ENCODE measurements around the gene PLIN3.
"Not testable (repeated sequence)": the region's sequence is repeated elsewhere in the genome, so short reads cannot be mapped to it uniquely, and the experiment has no call there.

DNA sequence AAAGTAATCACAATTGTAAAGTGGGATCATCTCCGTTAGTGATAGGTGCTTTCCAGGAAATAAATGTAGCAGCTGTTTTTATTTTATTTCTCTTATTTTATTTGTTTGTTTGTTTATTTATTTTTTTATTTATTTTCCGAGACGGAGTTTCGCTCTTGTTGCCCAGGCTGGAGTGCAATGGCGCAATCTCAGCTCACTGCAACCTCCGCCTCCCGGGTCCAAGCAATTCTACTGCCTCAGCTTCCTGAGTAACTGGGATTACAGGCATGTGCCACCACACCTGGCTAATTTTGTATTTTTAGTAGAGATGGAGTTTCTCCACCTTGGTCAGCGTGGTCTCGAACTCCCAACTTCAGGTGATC, 35.5 kb downstream of the PLIN3 start:
- not testable (repeated sequence) for TF ChIP-seq POLR2AphosphoS5 (IDR thresholded peaks at IDR 0.05; ENCODE audit: insufficient read depth, low read depth, low read length); CTCF (IDR thresholded peaks at IDR 0.05; ENCODE audit: extremely low read depth in 1 of 2, insufficient read depth in 1 of 2, low read depth in 1 of 2, low read length in 2 of 2); POLR2A (IDR thresholded peaks at IDR 0.05; ENCODE audit: low read depth, low read length); EZH2 (IDR thresholded peaks at IDR 0.05; ENCODE audit: borderline replicate concordance, low read depth, low read length, severe bottlenecking); MYC (IDR thresholded peaks at IDR 0.05; ENCODE audit: low read depth, low read length); JUN (IDR thresholded peaks at IDR 0.05; ENCODE audit: borderline replicate concordance, insufficient read depth, insufficient read length, low read depth)
- TF ChIP-seq, protein P1, sequence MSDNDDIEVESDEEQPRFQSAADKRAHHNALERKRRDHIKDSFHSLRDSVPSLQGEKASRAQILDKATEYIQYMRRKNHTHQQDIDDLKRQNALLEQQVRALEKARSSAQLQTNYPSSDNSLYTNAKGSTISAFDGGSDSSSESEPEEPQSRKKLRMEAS (IDR thresholded peaks at IDR 0.05; ENCODE audit: insufficient read depth, insufficient read length), result not testable (repeated sequence)
